ENCODE measurements around the gene RPTOR.
A peak's percentile ranks its signal among the peaks of the same experiment; 100 is the strongest.
"Not testable (repeated sequence)": the region's sequence is repeated elsewhere in the genome, so short reads cannot be mapped to it uniquely, and the experiment has no call there.

RPTOR gene

DNA sequence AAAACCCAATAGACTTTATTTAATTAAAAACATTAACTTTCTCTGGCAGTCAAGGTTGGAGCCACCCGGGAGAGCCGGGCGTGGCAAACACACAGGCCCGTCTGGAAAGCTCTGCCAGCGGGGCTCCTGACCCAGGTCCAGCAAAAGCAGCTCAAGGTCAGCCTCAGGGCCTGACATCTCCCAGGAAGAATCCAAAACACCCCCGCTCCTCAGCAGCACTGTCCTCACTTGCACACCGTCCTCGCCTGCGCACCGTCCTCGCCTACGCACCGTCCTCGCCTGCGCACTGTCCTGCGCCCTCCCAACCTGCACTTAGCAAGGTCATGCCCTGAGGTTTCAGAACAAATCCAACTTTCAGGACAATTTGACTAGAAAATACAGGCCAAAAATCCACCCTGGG lies 31.4 kb upstream of the RPTOR start:
- no peak for DNase-seq (ENCODE audit: low spot score)

- DNase-seq (ENCODE audit: low spot score), result no peak
Observed at GRCh38 chr17:80513892-80514291, 30.7 kb upstream of the RPTOR start.

GRCh38 chr17:80516171-80516932 lies 28.3 kb upstream of the RPTOR start:
- DNase-seq (ENCODE audit: low spot score), result no peak

DNA sequence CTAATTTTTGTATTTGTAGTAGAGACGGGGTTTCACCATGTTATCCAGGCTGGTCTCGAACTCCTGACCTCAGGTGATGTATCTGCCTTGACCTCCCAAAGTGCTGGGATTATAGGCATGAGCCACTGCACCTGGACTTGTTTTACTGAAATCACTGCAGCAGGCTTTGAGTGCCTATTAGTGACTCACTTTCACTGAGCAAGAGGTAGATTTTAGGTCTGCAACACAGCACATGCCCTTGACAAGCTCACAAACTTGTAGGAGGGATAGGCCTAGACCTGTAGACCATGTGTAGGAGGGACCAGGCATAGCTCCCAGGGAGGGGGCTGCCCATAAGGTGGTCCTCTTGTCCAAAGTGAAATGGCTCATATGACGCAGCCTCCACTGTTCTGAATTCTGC lies 27.0 kb upstream of the RPTOR start:
- no peak for DNase-seq (ENCODE audit: low spot score)

- no peak for DNase-seq (ENCODE audit: low spot score)
Observed at GRCh38 chr17:80518392-80518791, 26.2 kb upstream of the RPTOR start.

GRCh38 chr17:80519091-80519781 lies 25.4 kb upstream of the RPTOR start:
- no peak for DNase-seq (ENCODE audit: low spot score)

DNA sequence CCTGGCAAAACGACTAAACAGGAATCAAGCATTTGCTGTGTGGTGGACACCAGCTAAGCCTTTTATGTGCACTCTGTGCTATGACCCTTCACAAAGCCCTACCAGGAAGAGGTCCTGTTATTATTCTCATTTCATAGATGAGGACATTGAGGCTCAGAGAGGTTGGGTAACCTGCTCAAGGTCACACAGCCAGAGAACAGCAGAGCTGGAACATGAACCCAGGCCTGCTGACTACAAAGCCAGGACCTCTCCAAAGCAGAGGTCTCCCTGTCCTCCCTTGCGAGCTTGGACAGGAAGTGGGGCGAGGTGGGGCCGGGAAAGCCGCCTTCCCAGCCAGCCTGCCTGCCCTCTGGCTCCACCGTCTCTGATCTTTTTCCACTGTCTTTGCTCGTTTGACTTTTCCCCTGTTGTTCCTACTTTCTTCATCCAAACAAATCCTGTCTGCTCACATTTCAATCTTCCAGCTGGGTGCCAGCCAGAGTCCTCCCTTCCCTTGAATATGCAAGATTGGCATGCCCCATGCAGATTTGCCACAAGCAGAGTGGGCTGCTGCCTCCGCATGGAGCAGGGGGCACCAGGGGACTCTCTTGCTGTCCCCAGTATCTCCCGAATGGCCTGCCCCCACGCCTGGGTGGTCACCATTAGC lies 23.7 kb upstream of the RPTOR start:
- DNase-seq (ENCODE audit: low spot score), result no peak

- DNase-seq (ENCODE audit: low spot score), result no peak
Observed at GRCh38 chr17:80523054-80523744, 21.4 kb upstream of the RPTOR start.

- no peak for DNase-seq (ENCODE audit: low spot score)
Observed at GRCh38 chr17:80523956-80524712, 20.5 kb upstream of the RPTOR start.

DNA sequence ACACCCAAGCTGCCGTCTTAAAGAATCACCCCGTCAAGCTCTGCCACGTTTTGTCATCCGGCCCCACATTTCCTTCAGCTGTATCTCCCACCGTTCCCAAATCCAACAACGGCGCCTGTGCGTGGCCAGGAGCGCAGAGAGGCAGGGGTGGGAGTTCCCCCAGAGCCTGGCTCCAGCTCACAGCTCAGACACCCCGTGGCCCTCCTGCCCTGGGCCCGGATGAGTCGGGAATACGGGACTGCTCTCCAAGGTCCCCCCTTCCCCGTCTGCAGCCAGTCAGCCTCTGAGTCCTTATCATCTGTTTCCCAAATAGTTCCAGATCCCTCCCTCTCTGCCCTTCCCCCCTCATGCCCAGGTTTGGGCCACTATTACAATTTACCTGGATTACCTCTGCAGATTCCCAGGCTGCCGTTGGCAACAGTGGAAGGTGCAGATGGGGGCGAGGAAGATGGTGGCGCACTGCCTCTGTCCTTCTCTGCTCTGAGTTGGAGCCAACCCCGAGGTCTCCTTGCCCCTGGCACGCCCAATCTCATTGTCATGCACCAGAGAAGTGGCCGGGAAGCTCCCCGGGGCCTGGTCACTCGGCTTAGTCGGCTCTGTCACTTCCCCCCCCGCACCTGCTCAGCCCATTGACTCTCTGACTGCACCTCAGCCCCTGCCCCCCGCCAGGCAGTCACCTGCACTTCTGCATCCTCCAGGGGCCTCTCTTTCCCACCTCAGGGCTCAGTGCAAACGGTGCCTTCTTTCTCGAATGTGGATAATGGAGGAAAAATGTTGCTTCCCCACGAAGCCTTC lies 18.3 kb upstream of the RPTOR start:
- peak; percentile 63 for DNase-seq (ENCODE audit: low spot score)

DNA sequence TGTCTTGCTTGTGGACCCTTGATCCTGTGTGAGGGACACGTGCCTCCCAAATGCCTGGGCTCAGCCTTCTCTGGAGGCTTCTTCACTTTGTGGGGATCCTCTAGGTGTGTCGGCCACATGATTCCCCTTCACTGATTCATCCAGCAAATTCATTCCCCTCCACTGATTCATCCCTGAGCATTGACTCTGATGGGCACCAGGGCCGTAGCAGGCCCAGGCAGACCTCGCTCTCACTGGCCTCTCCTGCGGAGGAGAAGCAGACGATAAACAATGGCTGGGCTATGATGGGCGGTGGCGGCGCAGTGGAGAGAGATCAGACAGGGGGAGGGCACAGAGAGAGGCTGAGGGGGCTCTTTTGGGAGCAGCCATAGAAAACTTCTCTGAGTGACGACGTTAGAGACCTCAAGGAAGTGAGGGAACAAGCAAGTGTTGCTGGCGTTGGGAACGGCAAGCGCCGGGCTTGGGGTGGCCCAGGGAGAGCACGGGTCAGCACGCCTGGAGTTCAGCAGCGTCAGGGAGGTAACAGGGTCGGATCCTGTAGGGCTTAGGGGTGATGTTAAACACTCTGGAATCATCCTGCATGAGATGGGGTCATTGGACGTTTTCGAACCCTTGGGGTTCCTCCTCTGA lies 17.5 kb upstream of the RPTOR start:
- no peak for DNase-seq (ENCODE audit: low spot score)

DNA sequence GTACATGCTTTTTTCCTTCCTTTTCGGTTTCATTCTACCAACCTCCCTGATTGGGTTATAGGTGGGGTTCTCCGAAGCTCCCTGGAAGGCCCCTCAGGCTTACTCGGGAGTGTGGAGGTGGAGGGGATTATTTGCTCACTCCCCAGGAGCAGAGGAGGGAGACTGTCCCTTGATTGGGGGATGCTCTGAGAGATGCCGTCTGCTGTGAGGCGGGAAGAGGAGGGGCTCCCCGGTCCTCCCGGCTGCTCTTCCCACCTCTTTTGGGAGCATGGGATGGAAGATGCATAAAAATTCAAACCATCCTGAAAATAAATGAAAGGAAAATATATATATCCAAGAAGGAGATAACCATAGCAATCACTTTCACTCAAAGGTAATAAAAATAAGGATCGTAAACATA lies 16.1 kb upstream of the RPTOR start:
- no peak for DNase-seq (ENCODE audit: low spot score)

DNA sequence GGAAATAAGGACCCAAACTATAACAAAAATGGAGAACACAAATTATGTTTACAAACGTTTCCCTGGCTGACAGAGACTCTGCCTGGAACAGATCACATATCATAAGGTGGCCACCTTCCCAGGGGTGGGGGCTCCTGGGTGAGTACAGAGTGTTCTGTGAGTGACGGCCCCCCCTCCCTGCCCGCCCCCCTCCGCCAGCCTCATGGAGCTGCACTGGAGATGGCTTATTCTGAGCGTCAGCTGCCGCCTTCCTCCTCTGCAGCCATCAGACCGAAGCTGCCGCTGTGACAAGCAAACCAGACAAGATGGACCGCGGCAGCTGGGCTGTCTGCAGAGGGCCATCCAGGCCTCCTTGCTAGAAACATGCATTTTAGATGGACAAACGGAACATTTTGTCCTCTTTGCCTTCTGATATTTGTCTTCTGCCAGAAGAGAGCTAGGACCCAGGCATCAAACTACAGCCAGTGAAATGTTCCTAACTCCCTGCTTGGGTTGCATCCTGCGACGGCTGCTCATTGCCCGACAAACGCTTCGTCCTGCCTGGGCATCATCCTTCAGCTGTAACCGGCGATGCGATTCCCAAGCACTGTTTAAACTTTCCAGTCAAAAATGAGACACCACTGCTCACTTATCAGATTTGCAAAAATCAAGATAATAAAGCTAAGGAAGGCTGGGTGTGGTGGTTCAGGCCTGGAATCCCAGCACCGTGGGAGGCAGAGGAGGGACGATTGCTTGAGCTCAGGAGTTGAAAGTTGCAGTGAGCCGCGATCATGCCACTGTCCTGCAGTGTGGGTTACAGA lies 15.3 kb upstream of the RPTOR start:
- no peak for DNase-seq (ENCODE audit: low spot score)

DNA sequence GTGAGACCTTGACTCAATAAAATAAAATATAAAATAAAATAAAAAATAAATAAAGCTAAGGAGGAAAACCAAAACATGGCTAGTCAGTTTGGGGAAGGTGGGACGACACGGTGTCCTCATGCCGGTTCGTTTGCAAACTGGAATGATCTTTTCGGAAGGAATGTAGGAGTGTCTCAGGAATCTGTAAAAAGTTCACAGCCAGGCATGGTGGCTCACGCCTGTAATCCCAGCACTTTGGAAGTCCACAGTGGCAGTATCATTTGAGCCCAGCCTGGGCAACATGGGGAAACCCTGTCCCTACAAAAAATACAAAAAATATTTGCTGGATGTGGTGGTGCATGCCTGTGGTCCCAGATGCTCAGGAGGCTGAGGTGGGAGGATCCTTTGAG lies 14.7 kb upstream of the RPTOR start:
- no peak for DNase-seq (ENCODE audit: low spot score)

DNA sequence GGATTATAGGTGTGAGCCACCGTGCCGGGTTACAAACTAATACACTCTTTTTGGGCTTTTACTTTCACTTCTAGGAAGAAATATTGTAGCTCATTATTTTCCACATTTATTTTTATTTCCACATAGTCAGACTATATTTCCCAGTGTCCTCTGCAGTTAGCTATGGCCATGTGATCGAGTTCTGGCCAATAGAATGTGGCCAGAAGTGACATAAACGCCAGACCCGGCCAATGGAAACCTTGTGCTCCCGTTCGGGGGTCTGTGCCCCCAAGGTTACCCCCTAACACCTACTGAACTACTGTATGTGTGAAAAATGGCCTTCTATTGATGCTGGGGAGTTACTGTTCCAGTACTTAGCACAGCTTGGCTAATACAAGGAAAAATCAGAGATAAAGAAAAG lies 13.2 kb upstream of the RPTOR start:
- no peak for DNase-seq (ENCODE audit: low spot score)

GRCh38 chr17:80537386-80537785 lies 7.3 kb upstream of the RPTOR start:
- not testable (repeated sequence) for DNase-seq (ENCODE audit: low spot score)

GRCh38 chr17:80538484-80538883 lies 6.2 kb upstream of the RPTOR start:
- no peak for DNase-seq (ENCODE audit: low spot score)

DNA sequence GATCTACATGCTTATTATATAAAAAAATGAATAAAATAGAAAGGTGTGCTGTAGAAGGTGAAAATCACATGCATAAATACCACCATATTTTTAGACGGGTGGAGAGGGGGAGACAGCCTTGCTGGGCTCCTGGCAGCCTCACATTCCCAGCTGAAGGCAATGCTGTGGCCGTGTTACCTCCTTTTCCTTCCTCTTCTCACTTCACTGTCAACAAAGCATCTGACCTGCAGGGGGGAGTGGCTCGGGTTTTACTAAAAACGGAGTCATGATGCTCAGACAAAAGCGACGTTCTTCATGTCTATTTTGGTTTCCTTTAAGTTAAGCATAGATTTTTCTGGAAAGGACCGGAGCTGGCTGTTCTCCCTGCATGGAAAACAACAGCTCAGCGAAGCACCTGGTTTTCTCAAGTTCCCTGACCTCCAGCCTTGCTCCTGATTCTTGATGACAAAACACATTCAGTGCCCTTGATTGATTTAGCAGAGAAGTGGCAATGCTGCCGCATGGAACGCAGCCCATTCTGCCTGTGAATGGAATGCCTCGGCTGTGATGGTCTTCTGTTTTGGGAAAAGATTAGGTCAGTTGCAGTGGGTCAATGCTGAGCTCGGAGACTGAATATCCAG lies 5.5 kb upstream of the RPTOR start:
- DNase-seq (ENCODE audit: low spot score), result no peak

GRCh38 chr17:80545499-80545826 lies 825 bp downstream of the RPTOR start:
- DNase-seq (ENCODE audit: low spot score), result no peak
